Left ventricle myocardium inferior (tissue), 1 donor: ENCODE results near the gene ADAMTS12. TPM values are rescaled to one million over a fixed set of nuclear protein-coding genes. Genes with fewer than 3 reads are reported as not detected.
A peak's percentile ranks its signal among the peaks of the same experiment; 100 is the strongest.

Experiments
- DNase-seq: peaks from one replicate; pipeline ENCODE4 v3.0.0-alpha.2; 2020
- H3K27ac ChIP-seq: fragments of 200-600 bp; replicated peaks from 2 replicates; pipeline ENCODE4 v1.8.0; 2021
- H3K27me3 ChIP-seq: fragments of 200-600 bp; 2 replicates; pipeline ENCODE4 v1.8.0; 2021; ENCODE audit warnings: low read depth
- H3K36me3 ChIP-seq: fragments of 200-600 bp; 2 replicates; pipeline ENCODE4 v1.8.0; 2021
- H3K4me1 ChIP-seq: fragments of 200-600 bp; 2 replicates; pipeline ENCODE4 v1.8.0; 2021
- H3K4me3 ChIP-seq: fragments of 200-600 bp; 2 replicates; pipeline ENCODE4 v1.8.0; 2021; ENCODE audit warnings: mild to moderate bottlenecking, moderate library complexity
- H3K9me3 ChIP-seq: fragments of 200-600 bp; replicated peaks from 2 replicates; pipeline ENCODE4 v1.8.0; 2021
- CTCF ChIP-seq: fragments of 200-600 bp; IDR thresholded peaks from 2 replicates; pipeline ENCODE4 v1.8.0; 2021; ENCODE audit warnings: antibody characterized with exemption, mild to moderate bottlenecking, borderline replicate concordance
- intact Hi-C: fragments of 100-400 bp; cut with micrococcal nuclease; formaldehyde crosslinking; loops from one replicate; pipeline ENCODE4 v1.11.0; 2022
- total RNA-seq: library from RNA; stranded (reverse); fragmentation: NEBNext Ultra II Directional; extraction: Animal tissue kit (Norgen Biotek cat#: 25700); gene quantifications from one replicate; pipeline ENCODE4 v1.2.1, GENCODE V29; 2021
- donor health status: DM: no; HTN: yes; CAD: no; lungs with severe emphysema.

ADAMTS12 gene
- total RNA-seq, 1 donor from 2014 or later: 0.85 TPM

DNA sequence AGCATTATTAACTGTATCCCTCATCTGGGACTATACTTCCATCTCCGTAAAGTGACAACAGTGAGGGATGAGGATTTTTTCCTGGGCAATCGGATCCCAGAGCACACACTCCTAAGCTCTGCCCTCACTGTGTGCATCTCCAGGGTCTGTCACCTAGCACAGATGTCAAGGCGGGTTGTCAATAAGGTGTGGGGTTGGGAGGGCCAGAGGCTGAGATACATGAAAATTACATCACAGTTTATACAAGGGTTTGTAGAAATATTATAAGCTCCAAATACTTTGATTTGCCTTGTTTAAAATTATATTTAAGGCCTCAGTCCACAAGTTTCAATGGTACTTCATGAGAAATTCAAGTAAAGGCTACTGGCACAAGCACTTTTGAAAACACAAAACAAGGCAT is 4.5 kb downstream of the ADAMTS12 start:
- peaks cover 16% of the 10 kb centered on the region for H3K4me1 ChIP-seq
- peaks cover 61% of the 10 kb centered on the region for H3K27me3 ChIP-seq
- TF ChIP-seq CTCF: no peak
- H3K27ac ChIP-seq: no peak overlapping the region
- DNase-seq: no peak
- H3K9me3 ChIP-seq: no peaks in the 10 kb centered on the region
- intact Hi-C loops: no loop called here
- no peak overlapping the region for H3K4me3 ChIP-seq
- no peaks in the 10 kb centered on the region for H3K36me3 ChIP-seq

DNA sequence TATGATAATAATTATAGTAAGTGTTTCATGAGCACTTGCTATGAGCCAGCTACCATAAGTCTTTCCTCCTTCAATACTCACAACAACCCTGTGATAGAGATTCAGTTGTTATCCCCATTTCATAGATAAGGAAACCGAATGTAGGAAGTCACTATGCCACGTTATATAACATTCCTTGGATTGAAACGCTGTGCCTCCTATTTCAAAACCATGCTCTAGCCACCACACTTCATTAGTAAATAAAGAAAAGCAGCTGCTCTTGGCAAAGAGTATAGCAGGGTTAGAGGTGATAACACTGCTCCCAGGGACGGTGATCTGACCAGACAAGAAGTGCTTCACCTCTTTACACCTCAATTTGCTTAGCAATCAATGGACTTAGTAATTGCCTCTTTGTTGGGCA is 5.5 kb downstream of the ADAMTS12 start:
- Histone ChIP-seq H3K27ac (no peak overlapping the region), H3K4me1 (peaks cover 6% of the 10 kb centered on the region), H3K4me3 (no peak overlapping the region), H3K27me3 (peaks cover 52% of the 10 kb centered on the region), H3K9me3 (no peaks in the 10 kb centered on the region), H3K36me3 (no peaks in the 10 kb centered on the region)
- TF ChIP-seq CTCF: no peak
- DNase-seq: no peak
- intact Hi-C loops: no loop called here

DNA sequence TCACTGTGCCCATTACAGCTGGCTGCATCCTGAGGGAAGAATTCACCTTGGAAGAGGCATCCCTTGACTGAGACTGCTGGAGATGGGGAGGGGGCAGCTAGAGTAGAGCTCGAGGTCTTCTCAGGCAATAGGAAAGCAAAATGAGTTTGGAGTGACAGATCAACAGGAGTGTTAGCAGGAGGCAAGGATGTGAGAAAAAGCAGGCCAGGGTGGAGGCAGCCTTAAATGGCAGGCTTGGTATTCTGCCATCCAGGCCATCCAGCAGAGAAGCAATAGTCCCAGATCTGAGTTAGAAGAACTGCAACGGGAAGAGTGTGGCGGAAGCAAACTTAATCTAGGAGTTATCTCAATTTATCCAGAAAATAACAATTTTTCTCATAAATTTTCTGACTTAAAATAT is 6.1 kb downstream of the ADAMTS12 start:
- DNase-seq: no peak
- no peak for TF ChIP-seq CTCF
- Histone ChIP-seq H3K27ac (no peak overlapping the region), H3K27me3 (peaks cover 45% of the 10 kb centered on the region), H3K4me3 (no peak overlapping the region), H3K36me3 (no peaks in the 10 kb centered on the region), H3K9me3 (no peaks in the 10 kb centered on the region), H3K4me1 (no peaks in the 10 kb centered on the region)
- intact Hi-C loops: no loop called here

DNA sequence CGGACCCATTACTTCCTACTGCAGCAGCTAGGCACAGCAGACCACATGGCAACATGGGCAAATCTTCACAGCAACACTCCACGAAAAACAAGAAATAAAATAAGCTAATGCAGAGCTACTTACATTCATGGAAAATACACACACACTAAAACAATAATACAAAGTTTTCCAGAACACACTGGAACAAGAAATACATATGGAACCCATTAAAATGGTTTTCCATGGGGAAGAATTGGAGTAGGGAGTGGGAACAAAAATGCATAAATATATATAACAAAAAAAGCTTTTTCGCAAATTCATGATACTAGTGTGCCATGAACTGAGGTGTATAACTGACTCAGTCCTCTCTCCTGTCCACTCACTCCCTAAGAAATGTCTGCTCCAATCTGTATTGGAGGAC is 8.3 kb downstream of the ADAMTS12 start:
- H3K36me3 ChIP-seq: no peaks in the 10 kb centered on the region
- peaks cover 24% of the 10 kb centered on the region for H3K27me3 ChIP-seq
- H3K4me3 ChIP-seq: no peak overlapping the region
- H3K27ac ChIP-seq: no peak overlapping the region
- H3K4me1 ChIP-seq: no peaks in the 10 kb centered on the region
- DNase-seq: no peak
- intact Hi-C loops: no loop called here
- no peaks in the 10 kb centered on the region for H3K9me3 ChIP-seq
- no peak for TF ChIP-seq CTCF

- H3K9me3 ChIP-seq: peaks cover 11% of the 10 kb centered on the region
- peaks cover 6% of the 10 kb centered on the region for H3K4me1 ChIP-seq
- H3K27ac ChIP-seq: no peak overlapping the region
- no peak for TF ChIP-seq CTCF
- no peaks in the 10 kb centered on the region for H3K27me3 ChIP-seq
- H3K4me3 ChIP-seq: no peak overlapping the region
- intact Hi-C loops: no loop called here
- no peak for DNase-seq
- H3K36me3 ChIP-seq: no peaks in the 10 kb centered on the region
Measured at GRCh38 chr5:33880319-33880718, 11.5 kb downstream of the ADAMTS12 start.

- intact Hi-C loops: no loop called here
- H3K4me3 ChIP-seq: no peak overlapping the region
- TF ChIP-seq CTCF: no peak
- no peaks in the 10 kb centered on the region for H3K27me3 ChIP-seq
- H3K4me1 ChIP-seq: peaks cover 6% of the 10 kb centered on the region
- H3K27ac ChIP-seq: peak overlapping the region; percentile 47
- H3K9me3 ChIP-seq: peaks cover 24% of the 10 kb centered on the region
- no peak for DNase-seq
- no peaks in the 10 kb centered on the region for H3K36me3 ChIP-seq
Measured at GRCh38 chr5:33877449-33877848, 14.3 kb downstream of the ADAMTS12 start.
